Fibroblast of skin of back (primary cell): ENCODE data around the gene ABCA10.

Experiments used
- DNase-seq: peaks from one replicate; pipeline ENCODE4 v3.0.0-alpha.2; 2013

Gene ABCA10

GRCh38 chr17:69154267-69154666 lies 74.4 kb downstream of the ABCA10 start:
- DNase-seq: no peak

- no peak for DNase-seq
These were observed 78.3 kb downstream of the ABCA10 start for GRCh38 chr17:69150333-69150732.

GRCh38 chr17:69147460-69147859 lies 81.2 kb downstream of the ABCA10 start:
- DNase-seq: no peak

- DNase-seq: no peak
These were observed 84.0 kb downstream of the ABCA10 start for GRCh38 chr17:69144331-69145255.

GRCh38 chr17:69143683-69144231 lies 84.9 kb downstream of the ABCA10 start:
- DNase-seq: no peak

GRCh38 chr17:69143151-69143550 lies 85.5 kb downstream of the ABCA10 start:
- DNase-seq: no peak

- DNase-seq: peak; percentile 42
These were observed 86.3 kb downstream of the ABCA10 start for GRCh38 chr17:69142175-69142802.

GRCh38 chr17:69141431-69142174 lies 87.0 kb downstream of the ABCA10 start, which contains the start of gene ABCA6:
TSS of gene ABCA6 (minus strand) at chr17:69141895. CDS start at chr17:69140703, 1,192 bp downstream.
- DNase-seq: peak; percentile 27

- no peak for DNase-seq
These were observed 94.5 kb downstream of the ABCA10 start for GRCh38 chr17:69134112-69134511.

GRCh38 chr17:69130627-69131296 lies 97.9 kb downstream of the ABCA10 start:
- DNase-seq: no peak

- DNase-seq: no peak
These were observed 105.0 kb downstream of the ABCA10 start for GRCh38 chr17:69123626-69124025.

GRCh38 chr17:69122065-69122464 lies 106.6 kb downstream of the ABCA10 start:
- no peak for DNase-seq

- DNase-seq: no peak
These were observed 110.5 kb downstream of the ABCA10 start for GRCh38 chr17:69117855-69118784.

GRCh38 chr17:69111794-69112193 lies 116.8 kb downstream of the ABCA10 start:
- no peak for DNase-seq

- no peak for DNase-seq
These were observed 122.5 kb downstream of the ABCA10 start for GRCh38 chr17:69105907-69106730.

- no peak for DNase-seq
These were observed 124.9 kb downstream of the ABCA10 start for GRCh38 chr17:69103557-69104233.

- no peak for DNase-seq
These were observed 130.0 kb downstream of the ABCA10 start for GRCh38 chr17:69098625-69099024.
